Endothelial cell (in vitro differentiated cells): ENCODE results near the gene NCAM1. TPM values are rescaled to one million over a fixed set of nuclear protein-coding genes. Genes with fewer than 3 reads are reported as not detected.

Source experiments
- DNase-seq: peaks from one replicate; pipeline ENCODE4 v3.0.0; 2021; ENCODE audit warnings: low spot score
- H3K27ac Mint-ChIP-seq: one replicate; pipeline ENCODE4 v1.8.0; 2021; ENCODE audit warnings: mixed read lengths, inconsistent platforms; ENCODE audit not compliant: unreplicated experiment
- H3K27me3 Mint-ChIP-seq: one replicate; pipeline ENCODE4 v1.8.0; 2021; ENCODE audit warnings: mild to moderate bottlenecking, moderate library complexity, mixed read lengths, inconsistent platforms; ENCODE audit not compliant: unreplicated experiment
- H3K36me3 Mint-ChIP-seq: one replicate; pipeline ENCODE4 v1.8.0; 2021; ENCODE audit warnings: mild to moderate bottlenecking, low read depth, mixed read lengths, inconsistent platforms; ENCODE audit not compliant: unreplicated experiment
- H3K4me1 Mint-ChIP-seq: one replicate; pipeline ENCODE4 v1.8.0; 2021; ENCODE audit warnings: mild to moderate bottlenecking, mixed read lengths, inconsistent platforms; ENCODE audit not compliant: unreplicated experiment
- H3K4me3 Mint-ChIP-seq: one replicate; pipeline ENCODE4 v1.8.0; 2021; ENCODE audit warnings: mild to moderate bottlenecking, mixed read lengths, inconsistent platforms; ENCODE audit not compliant: unreplicated experiment
- H3K9me3 Mint-ChIP-seq: one replicate; pipeline ENCODE4 v1.8.0; 2021; ENCODE audit warnings: mixed read lengths, inconsistent platforms; ENCODE audit not compliant: unreplicated experiment
- total RNA-seq: library from RNA; stranded (reverse); fragmentation: NEBNext Ultra II Directional; extraction: Animal tissue kit (Norgen Biotek cat#: 25700); gene quantifications from one replicate; pipeline ENCODE4 v1.2.1, GENCODE V29; 2021; ENCODE audit not compliant: unreplicated experiment
- TF ChIP-seq, protein P1 (sequence below): fragments of 200-600 bp; sonication (generic); IDR thresholded peaks from one replicate; pipeline ENCODE4 v1.5.0; 2021; ENCODE audit warnings: antibody characterized with exemption; ENCODE audit not compliant: unreplicated experiment

Gene NCAM1
- total RNA-seq, 1 donor from 2014 or later, result 21.9 TPM

DNA sequence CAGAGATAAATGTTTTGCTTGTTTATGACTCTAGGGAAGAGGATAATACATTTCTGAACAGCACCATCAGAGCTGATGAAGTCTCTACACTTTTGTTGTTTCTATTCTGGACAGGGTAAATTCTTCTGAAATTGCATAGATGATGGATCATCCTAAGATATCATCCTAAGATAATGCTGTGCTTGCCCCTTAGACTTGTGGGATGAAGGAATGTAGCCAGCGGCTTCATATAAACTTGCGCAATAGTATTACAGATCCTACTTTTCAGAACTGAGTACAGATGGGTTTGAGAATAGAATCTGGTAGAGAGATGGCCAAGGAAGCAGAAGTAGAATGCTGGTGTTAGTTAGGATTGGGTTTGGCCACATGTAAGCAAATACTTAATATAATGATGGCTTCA is 61.0 kb downstream of the NCAM1 start:
- no peak for DNase-seq
- Mint-ChIP-seq H3K4me1 (no peaks in the 10 kb centered on the region), H3K9me3 (no peaks in the 10 kb centered on the region), H3K27ac (no peak overlapping the region), H3K4me3 (no peak overlapping the region), H3K27me3 (peaks cover 2% of the 10 kb centered on the region), H3K36me3 (no peaks in the 10 kb centered on the region)
- TF ChIP-seq, protein P1, sequence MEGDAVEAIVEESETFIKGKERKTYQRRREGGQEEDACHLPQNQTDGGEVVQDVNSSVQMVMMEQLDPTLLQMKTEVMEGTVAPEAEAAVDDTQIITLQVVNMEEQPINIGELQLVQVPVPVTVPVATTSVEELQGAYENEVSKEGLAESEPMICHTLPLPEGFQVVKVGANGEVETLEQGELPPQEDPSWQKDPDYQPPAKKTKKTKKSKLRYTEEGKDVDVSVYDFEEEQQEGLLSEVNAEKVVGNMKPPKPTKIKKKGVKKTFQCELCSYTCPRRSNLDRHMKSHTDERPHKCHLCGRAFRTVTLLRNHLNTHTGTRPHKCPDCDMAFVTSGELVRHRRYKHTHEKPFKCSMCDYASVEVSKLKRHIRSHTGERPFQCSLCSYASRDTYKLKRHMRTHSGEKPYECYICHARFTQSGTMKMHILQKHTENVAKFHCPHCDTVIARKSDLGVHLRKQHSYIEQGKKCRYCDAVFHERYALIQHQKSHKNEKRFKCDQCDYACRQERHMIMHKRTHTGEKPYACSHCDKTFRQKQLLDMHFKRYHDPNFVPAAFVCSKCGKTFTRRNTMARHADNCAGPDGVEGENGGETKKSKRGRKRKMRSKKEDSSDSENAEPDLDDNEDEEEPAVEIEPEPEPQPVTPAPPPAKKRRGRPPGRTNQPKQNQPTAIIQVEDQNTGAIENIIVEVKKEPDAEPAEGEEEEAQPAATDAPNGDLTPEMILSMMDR, result no peak

DNA sequence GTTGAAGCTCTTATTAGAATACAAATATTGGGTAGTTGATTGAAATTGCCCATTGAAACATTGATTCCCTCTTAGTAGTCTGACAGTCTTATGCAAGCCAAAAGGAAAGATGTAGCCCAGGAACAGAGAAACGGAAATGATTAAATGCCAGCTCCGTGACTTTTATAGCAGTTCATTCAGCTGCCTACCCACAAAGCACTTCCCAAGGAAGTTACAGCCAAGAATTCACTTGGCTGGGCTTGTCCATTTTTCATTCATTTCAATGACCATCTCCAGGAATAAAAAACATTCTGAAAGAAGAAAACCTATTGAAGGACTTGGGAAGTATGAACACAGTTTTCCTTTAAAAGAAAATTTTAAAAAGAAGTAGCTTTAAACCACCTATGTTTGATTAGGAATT is 62.0 kb downstream of the NCAM1 start:
- Mint-ChIP-seq H3K9me3 (no peaks in the 10 kb centered on the region), H3K27me3 (peaks cover 2% of the 10 kb centered on the region), H3K4me3 (no peak overlapping the region), H3K27ac (no peak overlapping the region), H3K36me3 (no peaks in the 10 kb centered on the region), H3K4me1 (no peaks in the 10 kb centered on the region)
- DNase-seq, result no peak
- TF ChIP-seq, protein P1, result no peak

- no peak overlapping the region for H3K27ac Mint-ChIP-seq
- TF ChIP-seq, protein P1, result no peak
- no peak overlapping the region for H3K4me3 Mint-ChIP-seq
- DNase-seq, result no peak
- H3K4me1 Mint-ChIP-seq, result no peaks in the 10 kb centered on the region
- peaks cover 2% of the 10 kb centered on the region for H3K27me3 Mint-ChIP-seq
- H3K36me3 Mint-ChIP-seq, result no peaks in the 10 kb centered on the region
- no peaks in the 10 kb centered on the region for H3K9me3 Mint-ChIP-seq
Observed at GRCh38 chr11:113023986-113024385, 62.8 kb downstream of the NCAM1 start.

DNA sequence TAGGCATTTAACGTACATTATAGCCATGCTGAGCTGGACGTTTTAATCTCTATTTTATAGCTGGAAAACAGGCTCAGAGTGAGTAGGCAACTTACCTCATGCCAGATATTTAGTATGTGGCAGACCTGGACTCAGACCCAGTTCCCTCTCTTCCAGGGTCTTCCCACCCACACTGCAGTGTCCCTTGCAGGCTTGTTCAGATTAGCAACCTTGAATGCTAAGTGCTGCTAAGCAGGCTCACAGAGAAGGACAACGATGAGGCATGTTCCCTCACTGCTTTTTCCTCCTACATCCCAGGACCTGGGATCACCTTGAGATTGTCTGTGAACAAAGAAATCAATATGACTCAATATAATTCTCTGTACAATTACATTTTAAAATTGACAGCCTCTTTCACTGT is 65.6 kb downstream of the NCAM1 start:
- Mint-ChIP-seq H3K27me3 (no peaks in the 10 kb centered on the region), H3K36me3 (no peaks in the 10 kb centered on the region), H3K4me3 (no peak overlapping the region), H3K27ac (no peak overlapping the region), H3K4me1 (no peaks in the 10 kb centered on the region), H3K9me3 (no peaks in the 10 kb centered on the region)
- TF ChIP-seq, protein P1, result no peak
- DNase-seq, result no peak

GRCh38 chr11:113034576-113034975 is 73.4 kb downstream of the NCAM1 start:
- Mint-ChIP-seq H3K4me3 (no peak overlapping the region), H3K36me3 (no peaks in the 10 kb centered on the region), H3K27ac (no peak overlapping the region), H3K4me1 (peaks cover 6% of the 10 kb centered on the region), H3K9me3 (no peaks in the 10 kb centered on the region), H3K27me3 (peaks cover 2% of the 10 kb centered on the region)
- TF ChIP-seq, protein P1, result no peak
- DNase-seq, result no peak
